ENCODE results near the gene COL6A2.
"Not testable (repeated sequence)": the region's sequence is repeated elsewhere in the genome, so short reads cannot be mapped to it uniquely, and the experiment has no call there.

COL6A2 gene

DNA sequence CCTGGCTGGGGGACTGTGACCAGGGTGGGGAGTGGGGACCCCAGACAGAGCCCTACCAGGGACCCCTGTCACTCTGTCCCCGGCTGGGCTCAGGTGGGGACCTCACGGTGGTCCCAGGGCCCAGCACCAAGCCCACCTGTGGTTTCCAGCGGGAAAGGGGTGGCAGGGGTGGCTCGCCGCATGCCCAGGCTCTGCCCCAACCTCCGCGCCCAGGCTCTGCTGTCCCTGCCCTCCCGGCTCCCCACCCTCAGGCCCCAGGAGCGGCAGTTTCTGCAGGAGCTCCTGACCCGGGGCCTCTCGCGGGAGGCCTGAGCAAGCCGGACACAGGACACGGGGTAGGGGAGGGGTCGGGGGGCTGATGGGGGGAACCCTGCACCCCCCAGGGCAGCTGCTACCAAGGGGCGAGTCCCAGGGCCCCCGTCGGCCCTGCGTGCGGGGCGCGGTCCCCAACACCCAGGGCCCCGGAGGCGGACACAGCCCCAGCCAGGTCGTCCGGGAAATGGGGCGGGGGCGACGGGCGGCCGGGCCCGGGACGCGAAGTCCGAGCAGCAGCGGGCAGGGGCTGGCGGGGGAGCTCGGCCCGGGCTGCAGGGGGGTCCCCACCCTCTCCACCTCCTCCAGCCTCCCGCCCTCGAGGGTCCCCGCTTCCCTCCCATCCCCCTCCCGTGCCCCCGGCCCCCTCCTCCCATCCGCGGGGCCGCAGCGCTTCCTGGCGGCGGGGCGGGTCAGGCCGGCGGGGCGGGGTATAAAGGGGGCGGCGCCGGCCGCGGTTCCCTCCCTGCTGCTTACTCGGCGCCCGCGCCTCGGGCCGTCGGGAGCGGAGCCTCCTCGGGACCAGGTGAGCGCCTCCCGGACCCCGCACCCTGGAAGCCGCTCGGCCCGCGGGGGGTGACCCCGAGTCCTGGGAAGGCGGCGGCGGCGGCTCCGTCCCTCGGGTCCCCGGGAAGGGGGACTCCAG is at the start of gene COL6A2:
Gene COL6A2 (plus strand): TSS at position 777 of the 958 bp plus-strand sequence.
- no peak for DNase-seq (ENCODE audit: low spot score)

DNA sequence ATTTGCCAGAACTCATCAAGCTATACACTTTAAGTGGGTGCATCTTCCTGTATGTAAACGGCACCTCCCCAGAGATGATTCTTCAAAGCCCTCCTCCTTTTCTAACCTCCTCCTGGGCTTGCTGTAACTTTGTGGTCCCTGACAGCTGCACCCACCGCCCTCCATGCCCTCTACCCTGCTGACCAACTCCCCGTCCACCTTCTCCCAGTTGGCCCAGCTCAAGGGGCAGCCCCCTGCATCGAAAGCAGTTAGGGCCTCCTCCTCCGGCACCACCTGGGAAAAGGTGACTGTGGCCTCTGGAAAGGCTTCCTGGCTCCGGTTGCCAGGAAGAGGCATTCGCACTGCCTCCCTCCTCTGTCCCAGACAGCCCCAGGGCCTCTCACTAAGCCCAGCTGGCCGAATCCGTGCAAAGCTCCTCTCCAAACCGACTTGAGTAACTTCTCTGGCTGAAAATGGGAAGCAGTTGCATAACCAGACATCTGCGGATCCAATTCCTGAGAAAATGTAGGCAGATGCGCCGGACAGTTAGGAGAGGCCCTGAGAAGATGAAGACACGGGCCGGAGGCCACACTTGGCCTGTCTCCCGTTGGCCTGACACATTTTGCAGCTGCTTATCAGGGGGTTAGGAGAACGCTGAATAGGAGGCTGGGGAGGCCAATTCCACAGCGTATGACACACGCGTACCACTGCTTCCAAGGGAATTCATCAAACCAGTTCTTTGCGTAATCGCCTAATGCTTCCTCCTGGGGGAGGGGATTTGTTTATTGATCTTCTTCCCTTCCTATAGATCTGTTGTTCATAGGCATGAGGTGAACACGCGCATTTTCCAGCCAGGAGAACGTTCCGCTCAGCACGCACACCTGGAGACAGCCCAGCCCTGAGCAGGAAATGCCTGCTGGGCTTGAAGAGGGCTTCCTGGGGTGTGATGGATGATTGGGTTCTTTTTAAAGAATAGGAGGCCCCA is 48.7 kb upstream of the COL6A2 start:
- DNase-seq (ENCODE audit: low spot score): no peak

- no peak for DNase-seq (ENCODE audit: low spot score)
Measured at GRCh38 chr21:46049890-46050667, 47.8 kb upstream of the COL6A2 start.

GRCh38 chr21:46050668-46051378 is 47.1 kb upstream of the COL6A2 start:
- DNase-seq (ENCODE audit: low spot score): no peak

- DNase-seq (ENCODE audit: low spot score): no peak
Measured at GRCh38 chr21:46051379-46051770, 46.5 kb upstream of the COL6A2 start.

DNA sequence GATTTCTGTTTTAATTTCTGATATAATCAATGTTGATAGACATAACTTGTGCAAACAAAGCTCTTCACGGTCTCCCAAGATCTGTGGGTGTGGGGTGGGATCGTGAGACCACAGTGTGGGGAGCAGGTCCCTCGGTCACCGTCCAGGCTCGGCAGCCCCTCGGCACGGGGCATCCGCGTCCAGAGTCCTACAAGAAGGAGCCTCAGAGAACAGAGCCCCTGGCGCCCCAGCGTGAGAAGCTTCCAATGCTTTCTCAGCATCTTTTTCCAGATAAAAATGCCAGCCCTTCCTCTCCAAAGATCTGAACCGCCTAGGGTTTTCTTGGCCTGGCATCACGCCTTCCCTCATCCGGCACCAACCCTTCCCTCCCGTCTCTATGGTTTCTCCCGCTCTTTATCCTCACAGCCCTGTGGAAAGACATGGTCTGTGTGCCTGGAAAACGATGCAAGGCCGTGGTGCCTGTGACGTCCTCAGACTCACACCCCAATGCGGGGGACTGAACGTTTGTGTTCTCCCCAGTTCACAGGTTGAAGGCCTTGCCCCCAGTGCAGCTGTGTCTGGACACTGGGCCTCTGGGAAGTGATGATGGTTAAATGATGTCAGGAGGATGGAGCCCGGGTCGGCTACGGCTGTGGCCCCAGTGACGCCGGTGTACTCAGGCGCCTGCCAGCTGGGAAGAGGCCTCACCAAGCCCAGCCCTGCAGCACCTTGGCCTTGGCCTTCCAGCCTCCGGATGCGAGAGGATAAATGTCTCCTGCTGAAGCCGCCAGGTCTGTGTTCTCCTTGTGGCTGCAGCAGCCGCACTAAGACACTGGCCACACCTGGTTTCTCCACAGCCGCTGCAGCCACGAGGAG is 45.9 kb upstream of the COL6A2 start:
- DNase-seq (ENCODE audit: low spot score): no peak

- DNase-seq (ENCODE audit: low spot score): no peak
Measured at GRCh38 chr21:46052703-46053651, 44.9 kb upstream of the COL6A2 start.

GRCh38 chr21:46054031-46054430 is 43.9 kb upstream of the COL6A2 start:
- no peak for DNase-seq (ENCODE audit: low spot score)

- no peak for DNase-seq (ENCODE audit: low spot score)
Measured at GRCh38 chr21:46054451-46054881, 43.4 kb upstream of the COL6A2 start.

- no peak for DNase-seq (ENCODE audit: low spot score)
Measured at GRCh38 chr21:46055863-46056281, 42.0 kb upstream of the COL6A2 start.

GRCh38 chr21:46056450-46056903 is 41.4 kb upstream of the COL6A2 start:
- DNase-seq (ENCODE audit: low spot score): no peak

- DNase-seq (ENCODE audit: low spot score): no peak
Measured at GRCh38 chr21:46057111-46057709, 40.7 kb upstream of the COL6A2 start.

GRCh38 chr21:46057710-46058241 is 40.1 kb upstream of the COL6A2 start:
- no peak for DNase-seq (ENCODE audit: low spot score)

DNA sequence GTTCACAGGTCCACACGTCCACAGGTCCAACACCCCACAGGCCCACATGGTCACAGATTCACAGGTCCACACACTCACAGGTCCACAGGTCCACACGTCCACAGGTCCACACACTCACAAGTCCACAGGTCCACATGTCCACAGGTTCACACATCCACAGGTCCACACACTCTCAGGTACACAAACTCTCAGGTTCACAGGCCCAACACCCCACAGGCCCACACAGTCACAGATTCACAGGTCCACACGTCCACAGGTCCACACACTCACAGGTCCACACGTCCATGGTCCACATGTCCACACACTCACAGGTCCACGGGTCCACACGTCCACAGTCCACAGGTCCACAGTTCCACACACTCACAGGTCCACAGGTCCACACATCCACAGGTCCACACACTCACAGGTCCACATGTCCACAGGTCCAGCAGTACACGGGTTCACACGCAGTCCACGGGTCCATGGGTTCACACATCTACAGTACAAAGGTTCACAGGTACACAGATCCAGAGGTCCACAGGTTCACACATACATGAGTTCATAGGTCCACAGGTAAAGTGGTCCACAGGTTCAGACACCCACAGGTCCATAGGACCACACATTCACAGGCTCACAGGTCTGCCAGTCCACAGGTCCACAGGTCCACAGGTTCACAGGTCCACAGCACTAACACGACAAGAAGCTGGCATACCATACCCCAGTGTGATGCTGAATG is 39.3 kb upstream of the COL6A2 start:
- no peak for DNase-seq (ENCODE audit: low spot score)

DNA sequence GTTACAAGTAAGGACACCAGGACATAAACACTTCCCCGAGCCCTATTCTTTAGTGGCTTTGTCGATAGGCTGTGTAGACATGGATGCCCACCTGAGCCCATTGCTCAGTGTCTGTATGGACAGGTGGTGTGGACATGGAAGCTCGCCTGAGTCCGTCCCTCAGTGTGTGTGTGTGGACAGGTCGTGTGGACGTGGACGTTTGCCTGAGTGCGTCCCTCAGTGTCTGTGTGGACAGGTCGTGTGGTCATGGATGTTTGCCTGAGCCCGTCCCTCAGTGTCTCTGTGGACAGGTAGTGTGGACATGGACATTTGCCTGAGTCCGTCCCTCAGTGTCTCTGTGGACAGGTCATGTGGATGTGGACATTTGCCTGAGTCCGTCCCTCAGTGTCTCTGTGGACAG is 38.7 kb upstream of the COL6A2 start:
- DNase-seq (ENCODE audit: low spot score): no peak

DNA sequence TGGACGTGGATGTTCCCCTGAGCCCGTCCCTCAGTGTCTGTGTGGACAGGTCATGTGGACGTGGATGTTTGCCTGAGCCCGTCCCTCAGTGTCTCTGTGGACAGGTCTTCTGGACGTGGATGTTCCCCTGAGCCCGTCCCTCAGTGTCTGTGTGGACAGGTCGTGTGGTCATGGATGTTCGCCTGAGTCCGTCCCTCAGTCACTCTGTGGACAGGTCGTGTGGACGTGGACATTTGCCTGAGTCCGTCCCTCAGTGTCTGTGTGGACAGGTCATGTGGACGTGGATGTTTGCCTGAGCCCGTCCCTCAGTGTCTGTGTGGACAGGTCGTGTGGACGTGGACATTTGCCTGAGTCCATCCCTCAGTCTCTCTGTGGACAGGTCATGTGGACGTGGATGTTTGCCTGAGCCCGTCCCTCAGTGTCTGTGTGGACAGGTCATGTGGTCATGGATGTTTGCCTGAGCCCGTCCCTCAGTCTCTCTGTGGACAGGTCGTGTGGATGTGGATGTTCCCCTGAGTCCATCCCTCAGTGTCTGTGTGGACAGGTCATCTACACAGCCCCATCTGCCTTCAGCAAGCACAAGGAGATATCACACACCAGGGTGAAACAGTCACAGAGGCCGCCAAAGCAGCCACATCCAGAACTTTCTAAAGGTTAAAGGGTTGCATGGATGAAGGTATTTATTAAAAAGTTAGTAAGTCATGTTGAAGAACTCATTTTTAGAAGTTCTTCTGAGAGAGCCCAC is 38.0 kb upstream of the COL6A2 start:
- DNase-seq (ENCODE audit: low spot score): not testable (repeated sequence)

DNA sequence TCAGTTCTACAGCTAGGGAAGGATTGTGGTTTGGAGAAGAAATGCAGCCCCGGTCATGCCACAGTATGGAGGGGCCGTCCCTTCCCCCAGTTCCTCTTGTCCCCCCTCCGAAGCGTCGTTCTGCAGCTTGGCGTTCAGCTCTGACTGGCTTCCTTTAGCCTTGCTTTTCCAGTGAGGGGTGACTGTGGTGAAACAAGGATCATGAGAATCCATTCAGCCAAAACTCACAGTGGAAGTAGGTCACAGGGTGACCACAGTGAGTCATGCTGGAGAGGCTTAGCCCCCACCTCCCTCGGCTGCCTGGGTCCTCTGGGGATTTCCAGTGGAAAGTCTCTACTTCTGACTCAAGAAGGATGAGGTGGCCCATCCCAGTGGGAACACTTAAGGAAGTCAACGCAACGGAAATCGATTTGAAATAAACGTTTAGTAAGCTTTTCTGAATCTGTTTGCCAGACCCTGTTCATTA is 37.3 kb upstream of the COL6A2 start:
- DNase-seq (ENCODE audit: low spot score): no peak

All from kidney capillary endothelial cell (primary cell).